Kidney capillary endothelial cell (primary cell): ENCODE measurements around the gene SIRPB2.

ENCODE experiments used
- DNase-seq: peaks from one replicate; pipeline ENCODE4 v3.0.0-alpha.2; 2018; ENCODE audit warnings: low spot score

SIRPB2 gene

GRCh38 chr20:1471242-1471641, 20.0 kb downstream of the SIRPB2 start:
- DNase-seq = no peak

GRCh38 chr20:1469925-1470571, 21.2 kb downstream of the SIRPB2 start:
- peak; percentile 99 for DNase-seq

GRCh38 chr20:1469306-1469905, 21.8 kb downstream of the SIRPB2 start:
- no peak for DNase-seq

- no peak for DNase-seq
These were observed 23.0 kb downstream of the SIRPB2 start for GRCh38 chr20:1468117-1468624.

GRCh38 chr20:1467355-1468116, 23.7 kb downstream of the SIRPB2 start:
- DNase-seq = no peak

GRCh38 chr20:1467082-1467354, 24.2 kb downstream of the SIRPB2 start:
- DNase-seq = no peak

GRCh38 chr20:1466211-1467081, 24.8 kb downstream of the SIRPB2 start, which contains the start of gene NSFL1C:
Gene NSFL1C, minus strand, starts transcription at chr20:1466849. Its CDS starts 25 bp downstream, at chr20:1466824.
- peak; percentile 94 for DNase-seq

- peak; percentile 15 for DNase-seq
These were observed 25.6 kb downstream of the SIRPB2 start for GRCh38 chr20:1465470-1466210.

- DNase-seq = no peak
These were observed 27.1 kb downstream of the SIRPB2 start for GRCh38 chr20:1463971-1464570.

- DNase-seq = no peak
These were observed 28.4 kb downstream of the SIRPB2 start for GRCh38 chr20:1462834-1463233.

GRCh38 chr20:1462001-1462400, 29.2 kb downstream of the SIRPB2 start:
- DNase-seq = no peak

GRCh38 chr20:1460275-1460674, 30.9 kb downstream of the SIRPB2 start:
- no peak for DNase-seq

GRCh38 chr20:1457992-1458391, 33.2 kb downstream of the SIRPB2 start:
- DNase-seq = no peak

GRCh38 chr20:1456300-1456699, 34.9 kb downstream of the SIRPB2 start:
- no peak for DNase-seq

GRCh38 chr20:1450926-1451491, 40.2 kb downstream of the SIRPB2 start:
- no peak for DNase-seq

- DNase-seq = no peak
These were observed 41.9 kb downstream of the SIRPB2 start for GRCh38 chr20:1449370-1449769.

GRCh38 chr20:1448081-1448620, 43.1 kb downstream of the SIRPB2 start:
- no peak for DNase-seq

- no peak for DNase-seq
These were observed 44.7 kb downstream of the SIRPB2 start for GRCh38 chr20:1446536-1446935.

GRCh38 chr20:1443085-1443484, 48.1 kb downstream of the SIRPB2 start:
- DNase-seq = no peak

GRCh38 chr20:1442304-1442703, 48.9 kb downstream of the SIRPB2 start:
- DNase-seq = no peak
